ENCODE results near the gene PCDH8.

The PCDH8 gene

DNA sequence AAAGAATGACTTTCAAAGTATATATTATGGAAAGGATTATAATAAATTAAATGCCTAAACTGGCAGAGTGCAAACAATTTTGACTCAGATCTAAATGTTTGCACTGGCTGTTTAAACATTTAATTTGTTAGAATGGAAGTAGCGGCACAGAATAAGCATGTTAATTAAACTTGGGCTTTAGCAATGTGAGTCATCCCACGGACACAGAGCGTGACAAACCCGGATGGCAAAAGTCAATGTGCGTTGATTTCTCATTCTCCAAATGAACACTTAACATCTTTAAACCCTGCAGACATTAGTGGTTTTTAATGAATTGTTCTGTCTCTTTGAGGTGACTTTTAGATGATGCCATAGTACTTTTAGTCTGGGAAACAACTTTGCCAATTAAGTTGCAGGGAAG, 38.4 kb downstream of the PCDH8 start:
- no peak for DNase-seq

DNA sequence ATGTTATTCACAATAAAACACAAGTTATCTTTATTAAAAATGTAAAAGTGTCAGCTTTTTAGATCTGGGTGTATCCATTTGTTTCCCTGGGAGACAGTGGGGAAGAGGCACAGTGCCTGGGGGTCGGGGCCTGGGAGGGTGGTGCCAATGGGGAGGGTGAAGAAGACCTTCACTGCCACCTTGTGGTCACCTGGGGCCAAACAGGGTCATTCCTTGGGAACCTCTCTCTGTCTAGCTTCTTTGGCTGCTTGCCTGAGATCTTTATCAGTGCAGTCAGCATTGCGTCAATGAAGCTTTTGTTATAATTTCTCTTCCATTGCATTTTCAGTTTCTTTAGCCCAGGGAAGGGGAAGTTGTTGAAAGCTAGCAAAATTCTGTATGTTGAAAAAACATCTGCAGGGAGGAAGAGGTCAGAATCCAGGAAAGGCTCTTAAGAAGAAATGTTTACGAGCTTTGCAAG, 39.1 kb downstream of the PCDH8 start:
- peak in 1 of 2 donors; percentile 80 for DNase-seq

DNA sequence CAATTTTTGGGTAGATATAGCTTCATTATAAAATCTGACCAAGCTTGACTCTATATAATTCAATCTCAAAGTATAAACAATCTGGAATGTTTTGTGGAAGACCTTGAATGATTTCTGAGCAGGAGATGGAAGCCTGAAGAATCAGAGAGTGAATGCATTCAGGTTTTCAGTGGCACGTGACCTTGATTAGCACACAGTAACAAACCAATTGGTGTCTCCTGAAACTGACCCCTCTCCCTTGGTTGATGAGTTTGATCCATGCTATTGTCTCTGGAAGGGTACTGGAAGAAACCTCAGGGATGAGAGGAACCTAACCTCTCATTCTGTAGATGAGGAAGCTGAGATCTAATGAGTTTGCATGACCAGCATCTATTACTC, 39.6 kb downstream of the PCDH8 start:
- DNase-seq = no peak

DNA sequence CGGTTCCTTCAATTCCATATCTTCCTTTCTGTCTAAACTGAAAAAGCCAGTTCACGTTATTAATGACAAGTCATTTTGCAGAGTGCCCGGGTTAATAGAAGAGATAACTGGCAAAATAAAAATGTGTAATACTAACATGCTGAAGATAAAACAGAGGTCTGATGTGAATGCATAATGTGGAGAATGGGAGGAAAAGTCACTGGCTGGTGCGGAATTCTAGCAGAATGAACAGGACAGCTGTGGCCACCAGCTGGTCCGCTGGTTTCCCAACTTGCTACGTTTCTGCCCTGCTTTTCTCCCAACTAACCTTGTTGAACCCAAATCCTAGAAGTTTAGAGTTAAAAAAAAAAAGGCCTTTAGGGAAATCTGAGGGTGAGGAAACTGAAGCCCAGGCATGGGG, 42.4 kb downstream of the PCDH8 start:
- no peak for DNase-seq

DNA sequence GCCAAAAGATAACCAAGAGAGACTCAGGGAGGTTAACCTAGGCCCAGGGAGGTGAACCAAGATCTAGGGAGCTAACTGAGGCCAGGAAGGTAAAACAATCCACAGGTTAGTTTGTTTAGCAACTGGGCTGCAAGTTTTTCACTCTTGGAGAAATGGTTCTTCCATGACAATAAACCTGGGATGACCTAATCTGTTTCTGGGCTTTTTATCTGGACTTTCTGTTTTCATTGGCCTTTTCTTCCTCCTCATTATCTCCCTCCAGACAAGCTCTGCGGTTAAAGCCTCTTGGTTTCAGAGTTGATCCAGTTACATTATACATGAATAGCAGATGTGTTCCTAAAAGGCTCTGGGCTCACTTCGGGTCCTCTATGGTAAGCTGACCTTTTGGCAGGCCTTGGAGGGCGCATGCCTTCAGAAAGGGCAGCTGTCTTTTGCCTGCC, 44.2 kb downstream of the PCDH8 start:
- DNase-seq = no peak

DNA sequence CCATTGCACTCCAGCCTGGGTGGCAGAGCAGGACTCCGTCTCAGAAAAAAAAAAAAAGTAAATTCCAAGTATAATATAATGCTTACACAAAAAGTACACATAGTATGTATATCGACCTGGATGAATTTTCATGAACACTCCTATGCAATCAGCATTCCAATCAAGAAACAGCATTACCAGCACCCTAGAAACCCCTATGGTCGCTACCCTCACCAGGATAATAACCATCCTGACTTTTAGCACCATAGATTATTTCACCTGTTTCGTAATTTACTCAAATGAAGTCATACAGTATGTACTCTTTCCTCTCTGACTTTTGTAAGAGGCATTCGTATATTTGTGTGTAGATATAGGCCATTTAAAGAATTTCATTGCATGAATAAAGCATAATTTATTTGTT, 47.6 kb downstream of the PCDH8 start:
- DNase-seq = no peak

DNA sequence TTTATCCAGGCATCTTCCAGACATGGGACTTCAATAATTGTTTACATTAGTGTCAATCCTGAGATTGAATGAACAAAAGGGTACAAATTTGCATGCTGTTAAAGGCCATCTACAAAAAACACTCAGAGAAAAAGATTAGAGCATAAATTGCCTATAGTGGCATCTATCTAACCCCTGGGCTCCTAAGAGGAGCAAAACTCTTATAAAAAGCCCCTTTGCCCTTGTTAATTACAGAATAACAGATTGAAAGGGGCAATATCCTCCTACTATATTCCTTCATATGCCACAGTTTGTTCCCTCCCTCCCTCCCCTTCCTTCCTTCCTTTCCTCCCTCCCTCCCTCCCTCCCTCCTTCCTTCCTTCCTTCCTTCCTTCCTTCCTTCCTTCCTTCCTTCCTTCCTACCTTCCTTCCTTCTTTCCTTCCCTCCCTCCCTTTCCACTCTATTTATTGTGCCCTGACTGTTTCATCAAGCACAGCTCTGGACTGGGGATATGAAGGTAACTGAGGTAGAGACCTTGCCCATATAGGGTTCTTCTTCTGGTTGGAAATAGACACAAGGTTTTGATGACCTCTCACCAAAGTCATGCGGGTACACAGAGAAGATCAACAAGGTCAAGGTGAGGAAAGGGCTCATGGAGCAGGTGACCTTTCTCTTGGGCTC, 49.5 kb downstream of the PCDH8 start:
- DNase-seq = no peak

DNA sequence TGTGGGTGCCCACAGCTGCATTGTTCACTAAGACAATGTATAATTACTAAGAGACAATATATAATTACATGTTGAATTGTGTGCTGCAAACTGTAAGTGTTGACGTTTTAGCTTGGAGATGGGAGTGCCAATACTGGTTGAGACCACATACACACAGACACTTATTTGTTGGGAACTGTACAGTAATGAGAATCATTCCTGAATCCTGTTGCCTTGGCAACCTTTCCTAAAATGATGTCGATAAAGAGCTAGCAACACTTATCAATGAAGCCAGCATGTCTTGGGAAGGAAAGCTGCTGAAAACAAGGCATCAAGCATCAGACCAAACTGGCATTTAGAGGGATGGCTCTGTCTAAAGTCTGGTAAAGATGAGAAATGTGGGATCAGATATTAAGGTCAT, 51.3 kb downstream of the PCDH8 start:
- DNase-seq = no peak

DNA sequence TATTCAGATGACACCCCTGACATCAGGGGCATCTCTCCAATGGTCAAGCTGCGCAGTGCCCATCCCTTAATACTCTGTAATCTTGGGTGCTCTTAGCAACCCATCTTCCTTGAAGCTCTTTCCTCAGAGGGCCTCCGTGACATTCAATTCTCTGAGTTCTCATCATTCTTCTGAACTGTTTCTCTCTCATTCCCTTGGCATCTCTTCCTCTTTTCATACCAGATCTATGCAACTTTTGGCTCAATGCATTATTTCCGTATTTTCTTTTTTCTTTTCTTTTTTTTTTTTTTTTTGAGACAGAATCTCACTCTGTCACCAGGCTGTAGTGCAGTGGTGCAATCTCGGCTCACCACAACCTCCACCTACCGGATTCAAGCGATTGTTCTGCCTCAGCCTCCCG, 53.9 kb downstream of the PCDH8 start:
- DNase-seq = no peak

DNA sequence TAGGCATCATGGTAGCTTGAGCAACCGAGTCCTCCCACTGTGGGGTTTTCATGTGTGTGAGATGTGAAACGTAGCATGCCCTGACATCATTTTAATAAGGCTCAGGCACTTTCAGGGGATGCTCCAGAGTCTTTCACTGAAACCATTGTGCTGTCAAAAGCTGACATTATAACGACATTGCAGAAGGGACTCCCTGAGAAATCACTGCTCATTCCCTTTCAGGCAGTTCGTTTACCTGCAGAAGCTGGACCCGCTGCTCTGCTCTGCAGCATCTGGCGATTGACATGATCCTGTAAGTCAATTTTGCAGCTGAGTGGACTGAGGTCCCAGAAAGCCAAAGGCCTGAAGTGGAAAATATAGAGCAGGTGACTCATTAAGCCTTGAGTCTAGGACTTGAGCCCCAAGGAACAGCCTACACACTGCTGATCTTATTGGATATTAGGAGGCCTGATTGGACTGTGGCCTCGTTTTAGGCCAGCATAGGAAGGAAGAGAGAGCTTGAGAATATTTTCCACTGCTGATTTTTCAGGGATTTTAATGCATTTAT, 54.9 kb downstream of the PCDH8 start:
- no peak for DNase-seq

Measured in bone marrow (tissue), 2 donors.